K562 (cell line): Measurements from ENCODE around the gene MAN2B1. TPM values are rescaled to one million over a fixed set of nuclear protein-coding genes. Genes with fewer than 3 reads are reported as not detected.

Source experiments
- ELF2 ChIP-seq: fragments of 250-450 bp; sonication (Bioruptor Pico); IDR thresholded peaks from 2 replicates; pipeline ENCODE4 v1.5.0; 2021; ENCODE audit warnings: mild to moderate bottlenecking
- FUS ChIP-seq: fragments of 200-400 bp; formaldehyde crosslinking; optimal IDR thresholded peaks from 2 replicates; pipeline ENCODE3; 2017; ENCODE audit warnings: low read depth, low read length
- KDM1A ChIP-seq, 2 experiments: fragments of 450-650 bp; IDR thresholded peaks; 2 replicates each; pipeline ENCODE4 v1.6.1; 2016; ENCODE audit warnings: mild to moderate bottlenecking in 2 of 2
- KLF6 ChIP-seq: fragments of 250-450 bp; sonication (Bioruptor Pico); IDR thresholded peaks from 2 replicates; pipeline ENCODE4 v1.4.0; 2020; ENCODE audit warnings: mild to moderate bottlenecking, moderate library complexity, borderline replicate concordance
- MED1 ChIP-seq: sonication (generic); formaldehyde crosslinking; IDR thresholded peaks from 2 replicates; pipeline ENCODE4 v1.8.1; 2023; ENCODE audit warnings: missing genetic modification reagents, borderline replicate concordance
- MTA2 ChIP-seq: fragments of 450-650 bp; IDR thresholded peaks from 2 replicates; pipeline ENCODE4 v1.6.1; 2016; ENCODE audit warnings: low read depth
- POLR2AphosphoS2 ChIP-seq: IDR thresholded peaks from 2 replicates; pipeline ENCODE4 v1.6.1; 2012; ENCODE audit warnings: low read length, improper control_type of control experiment
- PURB ChIP-seq: sonication (generic); formaldehyde crosslinking; IDR thresholded peaks from 2 replicates; pipeline ENCODE4 v1.9.0; 2021; ENCODE audit warnings: low read depth, mild to moderate bottlenecking, missing genetic modification reagents
- SNAPC5 ChIP-seq: fragments of 250-450 bp; sonication (Bioruptor Pico); IDR thresholded peaks from 2 replicates; pipeline ENCODE4 v1.8.0; 2021; ENCODE audit warnings: moderate library complexity, mild to moderate bottlenecking, inconsistent platforms
- SUPT5H ChIP-seq: fragments of 450-650 bp; IDR thresholded peaks from 2 replicates; pipeline ENCODE4 v1.6.1; 2016
- ZBTB11 ChIP-seq, 3 experiments: fragments of 200-800 bp in 1 of 3; fragments of 250-450 bp in 1 of 3; fragments of 450-650 bp in 1 of 3; sonication (Bioruptor Pico) in 1 of 3; sonication (Bioruptor generic) in 1 of 3; formaldehyde crosslinking in 1 of 3; IDR thresholded peaks; 2 replicates each; pipeline versions ENCODE4 v1.6.1 to v1.8.0; 2016 to 2022; ENCODE audit warnings: mild to moderate bottlenecking in 2 of 3, missing genetic modification characterization in 2 of 3, missing compliant biosample characterization in 1 of 3, moderate library complexity in 1 of 3
- ZNF41 ChIP-seq: fragments of 250-450 bp; sonication (Bioruptor Pico); conservative IDR thresholded peaks from 2 replicates; pipeline ENCODE4 v1.4.0; 2020; ENCODE audit warnings: mild to moderate bottlenecking
- ZNF551 ChIP-seq: fragments of 250-450 bp; sonication (Bioruptor Pico); IDR thresholded peaks from 2 replicates; pipeline ENCODE4 v1.5.0; 2021; ENCODE audit warnings: mild to moderate bottlenecking, moderate library complexity
- ZNF780A ChIP-seq: fragments of 250-450 bp; sonication (Bioruptor Pico); IDR thresholded peaks from 2 replicates; pipeline ENCODE4 v1.5.0; 2021; ENCODE audit warnings: mild to moderate bottlenecking
- polyA plus RNA-seq, 8 experiments: library from polyadenylated mRNA; depleted of rRNA in 4 of 8; stranded (reverse) in 5 of 8; unstranded in 3 of 8; fragments of >200 nt; fragmentation: Nextera tagmentation in 2 of 8; fragmentation: Illumina TruSeq in 1 of 8; extraction: Ambion mirVana in 2 of 8; extraction: Trizol in 1 of 8; gene quantifications; 2 replicates each; pipeline versions ENCODE4 v1.2.1 to v1.2.3, GENCODE V29; 2011 to 2014; ENCODE audit warnings: inconsistent platforms in 1 of 8, missing spikeins in 1 of 8
- total RNA-seq, 7 experiments: library from RNA; depleted of rRNA in 6 of 7; stranded (reverse); fragments of >200 nt in 6 of 7; fragmentation: Illumina TruSeq in 2 of 7; extraction: Trizol in 2 of 7; gene quantifications; 2 replicates each; pipeline versions ENCODE4 v1.2.1 to v1.2.3, GENCODE V29; 2011 to 2021; ENCODE audit warnings: low replicate concordance in 1 of 7
- TF ChIP-seq, protein P1 (sequence below), 2 experiments: fragments of 450-650 bp; formaldehyde crosslinking in 1 of 2; IDR thresholded peaks; 2 replicates each; pipeline versions ENCODE4 v1.4.0 to v1.6.1; 2014 to 2020; ENCODE audit warnings: mild to moderate bottlenecking in 2 of 2, borderline replicate concordance in 1 of 2, low read depth in 1 of 2

The MAN2B1 gene
- total and polyA plus RNA-seq, 9 of the 15 experiments (the other 6 are each of a cell fraction or from before 2014, with no cell fraction given), result 0.59 to 33.8 (median 11.4) TPM

GRCh38 chr19:12669270-12670158, 3.0 kb upstream of the MAN2B1 start (continued):
- TF ChIP-seq, protein P1, sequence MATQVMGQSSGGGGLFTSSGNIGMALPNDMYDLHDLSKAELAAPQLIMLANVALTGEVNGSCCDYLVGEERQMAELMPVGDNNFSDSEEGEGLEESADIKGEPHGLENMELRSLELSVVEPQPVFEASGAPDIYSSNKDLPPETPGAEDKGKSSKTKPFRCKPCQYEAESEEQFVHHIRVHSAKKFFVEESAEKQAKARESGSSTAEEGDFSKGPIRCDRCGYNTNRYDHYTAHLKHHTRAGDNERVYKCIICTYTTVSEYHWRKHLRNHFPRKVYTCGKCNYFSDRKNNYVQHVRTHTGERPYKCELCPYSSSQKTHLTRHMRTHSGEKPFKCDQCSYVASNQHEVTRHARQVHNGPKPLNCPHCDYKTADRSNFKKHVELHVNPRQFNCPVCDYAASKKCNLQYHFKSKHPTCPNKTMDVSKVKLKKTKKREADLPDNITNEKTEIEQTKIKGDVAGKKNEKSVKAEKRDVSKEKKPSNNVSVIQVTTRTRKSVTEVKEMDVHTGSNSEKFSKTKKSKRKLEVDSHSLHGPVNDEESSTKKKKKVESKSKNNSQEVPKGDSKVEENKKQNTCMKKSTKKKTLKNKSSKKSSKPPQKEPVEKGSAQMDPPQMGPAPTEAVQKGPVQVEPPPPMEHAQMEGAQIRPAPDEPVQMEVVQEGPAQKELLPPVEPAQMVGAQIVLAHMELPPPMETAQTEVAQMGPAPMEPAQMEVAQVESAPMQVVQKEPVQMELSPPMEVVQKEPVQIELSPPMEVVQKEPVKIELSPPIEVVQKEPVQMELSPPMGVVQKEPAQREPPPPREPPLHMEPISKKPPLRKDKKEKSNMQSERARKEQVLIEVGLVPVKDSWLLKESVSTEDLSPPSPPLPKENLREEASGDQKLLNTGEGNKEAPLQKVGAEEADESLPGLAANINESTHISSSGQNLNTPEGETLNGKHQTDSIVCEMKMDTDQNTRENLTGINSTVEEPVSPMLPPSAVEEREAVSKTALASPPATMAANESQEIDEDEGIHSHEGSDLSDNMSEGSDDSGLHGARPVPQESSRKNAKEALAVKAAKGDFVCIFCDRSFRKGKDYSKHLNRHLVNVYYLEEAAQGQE (IDR thresholded peaks at IDR 0.05; ENCODE audit: borderline replicate concordance), result no peak
- TF ChIP-seq, protein P1 (CRISPR knock-in tag; IDR thresholded peaks at IDR 0.05; ENCODE audit: low read depth), result peak; percentile 71
- 0 out of 2 replicates have a peak, but pooled peaks have one; percentile 24 for TF ChIP-seq KLF6 (CRISPR knock-in tag)
- TF ChIP-seq ZBTB11 (CRISPR knock-in tag; IDR thresholded peaks at IDR 0.05), result peak; percentile 96 to 99 (median 99)
- TF ChIP-seq ZNF551, result no peak
- TF ChIP-seq ZNF41 (CRISPR knock-in tag), result no peak
- TF ChIP-seq SNAPC5, result no peak
- TF ChIP-seq PURB (CRISPR knock-in tag), result no peak
- TF ChIP-seq MED1 (CRISPR knock-in tag), result no peak
- no peak for TF ChIP-seq KDM1A (IDR thresholded peaks at IDR 0.05)
- TF ChIP-seq ZNF780A, result no peak
- peak; percentile 40; the same call in 1 of the 2 replicates for TF ChIP-seq MTA2
- peak; percentile 99 for TF ChIP-seq ELF2
- TF ChIP-seq SUPT5H, result peak; percentile 81
- peak; percentile 81; the same call in 1 of the 2 replicates for TF ChIP-seq POLR2AphosphoS2
- no peak for TF ChIP-seq FUS
